Lower leg skin (tissue), 4 donors: ENCODE results near the gene INPP4B. TPM values are rescaled to one million over a fixed set of nuclear protein-coding genes. Genes with fewer than 3 reads are reported as not detected.

Source experiments
- DNase-seq, 2 donors: peaks; one replicate each; pipeline ENCODE4 v3.0.0-alpha.2; 2019; ENCODE audit warnings: low spot score in 2 of 2
- H3K4me3 ChIP-seq: fragments of 200-600 bp; sonication (generic); 2 replicates; pipeline ENCODE4 v1.5.1; 2017; ENCODE audit warnings: mild to moderate bottlenecking, low read depth; ENCODE audit not compliant: poor library complexity, severe bottlenecking
- POLR2A ChIP-seq, 2 donors: fragments of 450-650 bp; IDR thresholded peaks; one replicate each; pipeline ENCODE4 v1.6.1; 2016 to 2017; ENCODE audit warnings: antibody characterized with exemption in 2 of 2, mild to moderate bottlenecking in 1 of 2, moderate library complexity in 1 of 2
- WGBS, 2 donors: methylation state at CpG; one replicate each; pipeline ENCODE4 v1.1.5; 2018; 5-methylcytosine and 5-hydroxymethylcytosine counted together
- intact Hi-C: fragments of 100-400 bp; cut with DNase I; formaldehyde crosslinking; loops from one replicate; pipeline ENCODE4 v1.15.0; 2023; ENCODE audit warnings: low total_unique reads
- total RNA-seq, 4 donors: library from RNA; depleted of rRNA; stranded (reverse); fragments of >200 nt; gene quantifications; one replicate each; pipeline ENCODE4 v1.1.0, GENCODE V29; 2016
- TF ChIP-seq, protein P1 (sequence below), 3 donors: fragments of 450-650 bp; IDR thresholded peaks; one replicate each; pipeline ENCODE4 v1.5.1; 2016; ENCODE audit warnings: antibody characterized with exemption in 3 of 3, mild to moderate bottlenecking in 3 of 3, moderate library complexity in 2 of 3

Gene INPP4B
- total RNA-seq, 4 donors from 2014 or later: 7.6 to 18.5 (median 17.6) TPM

DNA sequence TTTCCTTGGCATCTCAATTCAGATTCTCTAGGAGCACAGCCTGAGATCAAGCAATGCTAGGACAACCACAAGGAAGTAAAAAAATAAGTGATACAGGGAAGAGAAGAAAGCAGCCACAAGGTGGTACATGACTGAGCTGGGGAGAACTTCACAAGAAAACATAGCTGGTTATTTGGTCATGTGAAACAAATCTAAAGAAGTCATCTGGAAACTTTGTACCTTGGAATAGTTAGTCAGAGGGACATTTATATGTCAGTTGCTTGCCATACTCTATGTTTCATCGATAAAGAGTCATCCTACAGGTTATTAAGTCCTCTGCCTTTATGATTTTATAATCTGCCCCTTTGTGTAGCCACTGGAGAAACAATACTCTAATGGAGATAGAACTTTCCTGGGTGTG is 634.7 kb downstream of the INPP4B start:
- 93 to 100% methylated on average over 1 of the region's 1 CpG for WGBS, 2 donors

DNA sequence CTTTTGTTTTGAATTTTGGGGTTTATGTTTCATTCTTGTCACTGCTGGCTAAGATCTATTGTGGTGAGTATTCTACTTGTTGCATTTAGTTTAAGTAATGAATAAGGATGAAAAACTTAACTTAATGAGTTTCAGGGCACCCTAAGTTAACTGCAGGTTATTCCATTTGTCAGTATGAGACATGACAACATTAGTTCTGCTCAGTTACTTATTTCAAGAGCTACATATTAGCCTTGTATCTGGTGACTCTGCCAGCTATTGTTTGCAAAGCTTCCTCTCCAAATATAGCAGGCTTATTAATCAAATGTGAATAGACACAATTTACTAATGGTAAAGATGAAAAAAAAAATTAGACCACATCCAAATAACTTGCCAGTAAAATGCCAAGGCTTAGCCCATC is 642.6 kb downstream of the INPP4B start:
- intact Hi-C loops: no loop called here
- H3K4me3 ChIP-seq: no peak overlapping the region
- DNase-seq: no peak
- TF ChIP-seq, protein P1, sequence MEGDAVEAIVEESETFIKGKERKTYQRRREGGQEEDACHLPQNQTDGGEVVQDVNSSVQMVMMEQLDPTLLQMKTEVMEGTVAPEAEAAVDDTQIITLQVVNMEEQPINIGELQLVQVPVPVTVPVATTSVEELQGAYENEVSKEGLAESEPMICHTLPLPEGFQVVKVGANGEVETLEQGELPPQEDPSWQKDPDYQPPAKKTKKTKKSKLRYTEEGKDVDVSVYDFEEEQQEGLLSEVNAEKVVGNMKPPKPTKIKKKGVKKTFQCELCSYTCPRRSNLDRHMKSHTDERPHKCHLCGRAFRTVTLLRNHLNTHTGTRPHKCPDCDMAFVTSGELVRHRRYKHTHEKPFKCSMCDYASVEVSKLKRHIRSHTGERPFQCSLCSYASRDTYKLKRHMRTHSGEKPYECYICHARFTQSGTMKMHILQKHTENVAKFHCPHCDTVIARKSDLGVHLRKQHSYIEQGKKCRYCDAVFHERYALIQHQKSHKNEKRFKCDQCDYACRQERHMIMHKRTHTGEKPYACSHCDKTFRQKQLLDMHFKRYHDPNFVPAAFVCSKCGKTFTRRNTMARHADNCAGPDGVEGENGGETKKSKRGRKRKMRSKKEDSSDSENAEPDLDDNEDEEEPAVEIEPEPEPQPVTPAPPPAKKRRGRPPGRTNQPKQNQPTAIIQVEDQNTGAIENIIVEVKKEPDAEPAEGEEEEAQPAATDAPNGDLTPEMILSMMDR (IDR thresholded peaks at IDR 0.05): no peak
- no peak for TF ChIP-seq POLR2A (IDR thresholded peaks at IDR 0.05)

More for the DNA sequence above, 634.7 kb downstream of the INPP4B start:
- no peak for DNase-seq
- intact Hi-C loops: no loop called here
- no peak overlapping the region for H3K4me3 ChIP-seq
- TF ChIP-seq, protein P1 (IDR thresholded peaks at IDR 0.05): no peak
- TF ChIP-seq POLR2A (IDR thresholded peaks at IDR 0.05): no peak

DNA sequence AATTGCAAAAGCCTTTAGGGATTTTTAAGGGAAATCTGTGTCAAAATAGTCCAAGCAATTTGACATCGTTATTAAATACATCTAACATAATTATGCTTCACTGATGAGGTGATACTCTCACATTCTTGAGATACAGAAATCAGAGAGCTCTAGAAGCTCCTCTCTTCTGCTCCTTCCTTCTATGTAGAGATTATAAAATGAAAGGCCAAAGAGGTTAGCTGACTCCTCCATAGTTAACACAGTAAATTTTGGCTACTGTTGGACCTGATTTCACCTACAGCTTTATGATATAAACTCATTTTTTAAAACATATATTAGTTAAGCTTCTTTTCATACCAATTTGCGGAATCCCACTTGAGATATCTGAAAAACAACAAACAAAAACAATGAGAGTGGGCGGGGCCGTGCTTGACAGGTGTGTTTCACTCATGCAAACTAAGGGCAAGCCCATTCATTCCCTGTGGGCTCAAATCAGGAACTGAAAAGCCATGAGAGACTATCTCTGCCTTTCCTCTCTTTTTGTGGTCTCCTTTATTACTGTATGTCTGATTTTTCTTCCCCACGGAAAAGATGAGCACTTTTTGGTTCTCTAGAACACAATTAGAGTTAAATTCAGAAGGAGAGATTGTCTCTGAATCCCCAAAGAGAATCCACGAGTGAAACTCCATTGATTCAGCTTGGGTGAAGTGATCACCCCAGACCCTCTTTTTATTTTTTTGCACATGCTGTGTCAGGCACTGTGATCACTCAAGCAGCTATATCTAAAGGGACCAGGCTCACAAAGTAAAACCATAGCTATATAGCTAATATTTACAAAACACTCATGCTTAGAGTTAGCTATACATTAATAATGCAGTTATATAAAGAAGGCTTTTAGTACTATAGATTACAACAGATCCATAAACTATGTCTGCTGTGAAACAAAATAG is 643.4 kb downstream of the INPP4B start:
- DNase-seq: no peak
- TF ChIP-seq POLR2A (IDR thresholded peaks at IDR 0.05): no peak
- TF ChIP-seq, protein P1 (IDR thresholded peaks at IDR 0.05): no peak
- WGBS, 2 donors: 72 to 77% methylated on average over 6 of the region's 6 CpGs
- no peak overlapping the region for H3K4me3 ChIP-seq
- intact Hi-C loops: no loop called here

DNA sequence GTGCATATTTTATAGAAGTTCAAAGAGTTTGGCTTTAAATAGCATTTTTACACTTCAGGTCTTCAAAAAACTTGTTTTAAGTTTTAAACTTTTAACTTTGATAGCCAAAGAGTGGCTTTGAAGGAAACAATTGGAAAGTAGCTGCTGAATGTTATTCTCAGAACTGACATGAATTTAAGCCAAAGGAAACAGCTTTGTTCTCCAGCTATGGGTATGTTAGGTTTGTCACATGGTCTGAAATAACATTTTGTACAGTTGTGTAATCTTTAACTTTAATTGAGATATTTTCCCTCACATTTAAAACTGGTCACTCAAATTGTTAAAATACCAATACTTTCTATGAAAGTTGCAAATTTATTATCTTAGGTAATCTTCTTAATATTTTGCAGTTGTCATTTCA is 645.1 kb downstream of the INPP4B start:
- TF ChIP-seq POLR2A (IDR thresholded peaks at IDR 0.05): no peak
- TF ChIP-seq, protein P1 (IDR thresholded peaks at IDR 0.05): no peak
- H3K4me3 ChIP-seq: no peak overlapping the region
- intact Hi-C loops: no loop called here
- no peak for DNase-seq

DNA sequence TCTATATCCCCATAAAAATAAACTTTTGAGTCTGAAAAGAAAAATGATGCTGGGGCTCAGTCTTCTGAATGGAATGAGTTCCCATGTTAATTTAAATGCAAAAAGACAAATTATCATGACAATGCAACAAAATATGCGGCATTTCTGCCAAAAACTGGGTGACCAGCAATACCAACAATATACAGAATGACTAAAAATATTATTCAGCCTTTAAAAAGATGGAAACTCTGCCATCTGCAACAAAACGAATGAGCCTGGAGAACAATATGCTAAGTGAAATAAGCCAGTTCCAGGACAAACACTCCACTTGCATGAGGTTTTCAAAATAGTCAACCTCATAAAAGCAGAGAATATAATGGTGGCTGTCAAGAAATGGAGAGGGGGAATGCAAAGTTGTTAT is 651.2 kb downstream of the INPP4B start:
- TF ChIP-seq POLR2A (IDR thresholded peaks at IDR 0.05): no peak
- TF ChIP-seq, protein P1 (IDR thresholded peaks at IDR 0.05): no peak
- intact Hi-C loops: no loop called here
- no peak overlapping the region for H3K4me3 ChIP-seq
- 72 to 76% methylated on average over 2 of the region's 2 CpGs for WGBS, 2 donors
- no peak for DNase-seq
